HepG2 (cell line): ENCODE data around the gene CACNG5. TPM values are rescaled to one million over a fixed set of nuclear protein-coding genes. Genes with fewer than 3 reads are reported as not detected.

Experiments used
- ATAC-seq: fragments of 200-7000 bp; cut with Tn5 transposase; 3 replicates; pipeline ENCODE4 v1.9.1; 2020; ENCODE audit warnings: mild to moderate bottlenecking, moderate library complexity
- BruUV-seq: library from RNA; stranded (reverse); fragments of 400-500 nt; replicated peaks from 2 replicates; lab custom pipeline; 2021; lab: Mats Ljungman, UMichigan
- CTCF ChIA-PET: fragments of 300-600 bp; formaldehyde crosslinking; extraction: SDS; loops from one replicate; lab custom pipeline; 2021; ENCODE audit warnings: low total read pairs, inconsistent platforms, low intra/inter-chr PET ratio; lab: Yijun Ruan, JAX
- POLR2A ChIA-PET: fragments of 350-600 bp; sonication (Branson Sonifier 250); formaldehyde crosslinking; loops from one replicate; lab custom pipeline; 2020; ENCODE audit warnings: antibody characterized with exemption, inconsistent platforms; lab: Yijun Ruan, JAX
- DNase-seq: peaks from one replicate; pipeline ENCODE4 v3.0.0-alpha.2; 2015; ENCODE audit warnings: low spot score
- FAIRE-seq: peaks from 3 replicates; lab custom pipeline; 2011; peaks lifted over from hg19 to GRCh38; lab: Jason Lieb, UNC
- H2AFZ ChIP-seq: one replicate; pipeline ENCODE4 v1.6.1; 2011; ENCODE audit warnings: low read length, inconsistent platforms
- H3K27ac ChIP-seq: fragments of 300-600 bp; 3 replicates; pipeline ENCODE4 v1.8.0; 2011; ENCODE audit warnings: mixed run types, mild to moderate bottlenecking, mixed read lengths, low read length, inconsistent platforms; ENCODE audit not compliant: insufficient read depth; ENCODE audit errors: extremely low read length
- H3K27me3 ChIP-seq, 2 experiments: fragments of 200-600 bp in 1 of 2; 2 replicates in 1 of 2; 3 replicates in 1 of 2; pipeline versions ENCODE4 v1.6.0 to v1.8.0; 2011; ENCODE audit warnings: low read length in 2 of 2, mild to moderate bottlenecking in 2 of 2, moderate library complexity in 2 of 2, inconsistent platforms in 1 of 2; ENCODE audit not compliant: insufficient read depth in 2 of 2, control insufficient read depth in 1 of 2
- H3K36me3 ChIP-seq, 2 experiments: fragments of 200-600 bp in 1 of 2; replicated peaks in 1 of 2; 2 replicates in 1 of 2; 3 replicates in 1 of 2; pipeline versions ENCODE4 v1.5.1 to v1.8.0; 2011; ENCODE audit warnings: low read length in 2 of 2, inconsistent platforms in 1 of 2; ENCODE audit not compliant: insufficient read depth in 2 of 2, control insufficient read depth in 1 of 2
- H3K4me1 ChIP-seq: 2 replicates; pipeline ENCODE4 v1.5.1; 2012; ENCODE audit warnings: low read length, inconsistent platforms; ENCODE audit not compliant: insufficient read depth
- H3K4me2 ChIP-seq: 2 replicates; pipeline ENCODE4 v1.6.0; 2011; ENCODE audit warnings: low read depth, low read length, inconsistent platforms
- H3K4me3 ChIP-seq, 3 experiments: fragments of 200-600 bp in 1 of 3; sonication (generic), shearing (Covaris generic) in 1 of 3; replicated peaks in 1 of 3; 2 replicates each; pipeline ENCODE4 v1.5.1; 2011 to 2016; ENCODE audit warnings: low read length in 3 of 3, inconsistent platforms in 2 of 3, low read depth in 2 of 3, mild to moderate bottlenecking in 2 of 3, control low read depth in 1 of 3, mixed read lengths in 1 of 3; ENCODE audit not compliant: insufficient read depth in 1 of 3
- H3K79me2 ChIP-seq: one replicate; pipeline ENCODE4 v1.6.1; 2011; ENCODE audit warnings: low read length, inconsistent platforms; ENCODE audit not compliant: insufficient read depth
- H3K9ac ChIP-seq: 2 replicates; pipeline ENCODE4 v1.6.0; 2011; ENCODE audit warnings: mild to moderate bottlenecking, low read depth, low read length, inconsistent platforms; ENCODE audit not compliant: insufficient read depth
- H3K9me3 ChIP-seq: 2 replicates; pipeline ENCODE4 v1.5.1; 2012; ENCODE audit warnings: mild to moderate bottlenecking, low read length
- H4K20me1 ChIP-seq: 2 replicates; pipeline ENCODE4 v1.6.0; 2011; ENCODE audit warnings: inconsistent platforms, mild to moderate bottlenecking, low read length, moderate library complexity; ENCODE audit not compliant: insufficient read depth
- HNRNPLL ChIP-seq: fragments of 200-400 bp; formaldehyde crosslinking; IDR thresholded peaks from 2 replicates; pipeline ENCODE4 v1.6.1; 2017; ENCODE audit warnings: mild to moderate bottlenecking, low read depth, low read length; ENCODE audit not compliant: poor library complexity, severe bottlenecking
- HNRNPUL1 ChIP-seq: fragments of 200-400 bp; formaldehyde crosslinking; IDR thresholded peaks from 2 replicates; pipeline ENCODE4 v1.6.1; 2017; ENCODE audit warnings: low read depth, mild to moderate bottlenecking, low read length, moderate library complexity
- IRF2 ChIP-seq: IDR thresholded peaks from 2 replicates; pipeline ENCODE4 v1.6.1; 2018; ENCODE audit warnings: missing genetic modification reagents, missing compliant biosample characterization
- JUNB ChIP-seq: sonication (generic); formaldehyde crosslinking; IDR thresholded peaks from 2 replicates; pipeline ENCODE4 v1.8.0; 2022; ENCODE audit warnings: missing genetic modification reagents, mild to moderate bottlenecking, borderline replicate concordance
- KLF11 ChIP-seq: IDR thresholded peaks from 2 replicates; pipeline ENCODE4 v1.6.1; 2016; ENCODE audit warnings: missing compliant biosample characterization
- MYNN ChIP-seq: sonication (generic); formaldehyde crosslinking; IDR thresholded peaks from 2 replicates; pipeline ENCODE4 v1.4.0; 2020; ENCODE audit warnings: mild to moderate bottlenecking, low read depth, missing genetic modification reagents
- RBM39 ChIP-seq: fragments of 200-400 bp; formaldehyde crosslinking; IDR thresholded peaks from one replicate; pipeline ENCODE4 v1.6.1; 2018; ENCODE audit warnings: antibody characterized with exemption, mild to moderate bottlenecking, low read depth, low read length; ENCODE audit not compliant: poor library complexity, severe bottlenecking
- REL ChIP-seq: sonication (generic); formaldehyde crosslinking; conservative IDR thresholded peaks from 2 replicates; pipeline ENCODE4 v1.8.0; 2022; ENCODE audit warnings: mild to moderate bottlenecking, missing genetic modification reagents, moderate library complexity
- ZFYVE20 ChIP-seq: sonication (generic); formaldehyde crosslinking; IDR thresholded peaks from 2 replicates; pipeline ENCODE4 v1.8.0; 2023; ENCODE audit warnings: low read depth, mild to moderate bottlenecking, moderate library complexity, missing genetic modification reagents, borderline replicate concordance
- ZMYM3 ChIP-seq: sonication (generic); formaldehyde crosslinking; IDR thresholded peaks from 2 replicates; pipeline ENCODE4 v1.5.1; 2020; ENCODE audit warnings: mild to moderate bottlenecking, missing genetic modification reagents
- ZNF616 ChIP-seq: sonication (generic); formaldehyde crosslinking; IDR thresholded peaks from 2 replicates; pipeline ENCODE4 v1.5.0; 2020; ENCODE audit warnings: low read depth, mild to moderate bottlenecking, missing genetic modification reagents
- ZNF629 ChIP-seq: sonication (generic); formaldehyde crosslinking; conservative IDR thresholded peaks from 2 replicates; pipeline ENCODE4 v1.5.0; 2020; ENCODE audit warnings: missing genetic modification reagents
- ZNF747 ChIP-seq: sonication (generic); formaldehyde crosslinking; IDR thresholded peaks from 2 replicates; pipeline ENCODE4 v1.8.1; 2023; ENCODE audit warnings: missing genetic modification reagents, mild to moderate bottlenecking, borderline replicate concordance
- ZNF792 ChIP-seq: IDR thresholded peaks from 2 replicates; pipeline ENCODE4 v1.6.1; 2016
- ZNF879 ChIP-seq: sonication (generic); formaldehyde crosslinking; IDR thresholded peaks from 2 replicates; pipeline ENCODE4 v1.8.1; 2023; ENCODE audit warnings: missing genetic modification reagents
- ZSCAN22 ChIP-seq: sonication (generic); formaldehyde crosslinking; IDR thresholded peaks from 2 replicates; pipeline ENCODE4 v1.4.0; 2020; ENCODE audit warnings: mild to moderate bottlenecking, missing genetic modification reagents
- ZSCAN9 ChIP-seq: IDR thresholded peaks from 2 replicates; pipeline ENCODE4 v1.6.1; 2016; ENCODE audit warnings: borderline replicate concordance
- WGBS: methylation state at CpG from one replicate; pipeline ENCODE4 v1.1.6; 2017; ENCODE audit warnings: low lambda C conversion rate; 5-methylcytosine and 5-hydroxymethylcytosine counted together
- in situ Hi-C: cut with HindIII; loops from 2 replicates; pipeline ENCODE4 v1.10.0; 2017; ENCODE audit warnings: low pct_unique_long_range_greater_than_20kb; ENCODE audit not compliant: extremely low pct_ligation_motif_present
- intact Hi-C: fragments of 100-400 bp; cut with micrococcal nuclease; formaldehyde crosslinking; loops from one replicate; pipeline ENCODE4 v1.10.0; 2022; ENCODE audit not compliant: unreplicated experiment
- polyA plus RNA-seq, 8 experiments: library from polyadenylated mRNA; depleted of rRNA in 3 of 8; stranded (reverse) in 7 of 8; unstranded in 1 of 8; fragments of >200 nt; fragmentation: Illumina TruSeq in 4 of 8; extraction: Trizol in 4 of 8; gene quantifications; 2 replicates each; pipeline versions ENCODE4 v1.2.1 to v1.2.3, GENCODE V29; 2011 to 2016; ENCODE audit warnings: low read depth in 4 of 8, missing spikeins in 1 of 8, mixed read lengths in 1 of 8; ENCODE audit not compliant: insufficient read depth in 1 of 8
- total RNA-seq, 5 experiments: library from RNA; depleted of rRNA; stranded (reverse); fragments of >200 nt; fragmentation: Illumina TruSeq; extraction: Trizol; gene quantifications; 2 replicates each; pipeline ENCODE4 v1.2.3, GENCODE V29; 2016; ENCODE audit warnings: low read depth in 1 of 5
- TF ChIP-seq, protein P1 (sequence below): sonication (generic); formaldehyde crosslinking; IDR thresholded peaks from 2 replicates; pipeline ENCODE4 v1.5.0; 2020; ENCODE audit warnings: mild to moderate bottlenecking, missing genetic modification reagents

The CACNG5 gene
- total and polyA plus RNA-seq, 2 of the 13 experiments (the other 11 are each of a cell fraction or from before 2014, with no cell fraction given) = not detected

DNA sequence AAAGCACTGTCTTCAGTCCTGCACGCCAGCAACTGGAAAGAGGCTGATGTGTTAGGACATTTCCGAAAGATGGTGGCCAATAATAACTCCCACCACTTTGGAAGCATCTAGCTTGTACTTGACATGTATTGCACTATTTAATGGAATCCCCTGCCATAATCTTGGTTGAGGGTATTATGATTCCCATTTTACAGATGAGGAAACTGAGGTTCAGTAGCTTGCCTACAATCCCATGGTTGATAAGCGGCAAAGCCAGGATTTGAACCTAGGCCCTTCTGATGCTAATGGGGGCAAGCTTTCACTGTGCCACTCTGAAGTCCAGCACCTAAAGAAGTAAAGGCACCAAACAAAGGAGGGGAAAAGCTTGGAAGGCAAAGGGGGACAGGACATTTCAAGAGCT lies 8.0 kb downstream of the CACNG5 start:
- TF ChIP-seq REL (no peak), KLF11 (CRISPR knock-in tag) (no peak), ZNF629 (peak; percentile 58; the same call in 1 of the 2 replicates), ZSCAN9 (CRISPR knock-in tag) (no peak), MYNN (no peak)
- TF ChIP-seq, protein P1, sequence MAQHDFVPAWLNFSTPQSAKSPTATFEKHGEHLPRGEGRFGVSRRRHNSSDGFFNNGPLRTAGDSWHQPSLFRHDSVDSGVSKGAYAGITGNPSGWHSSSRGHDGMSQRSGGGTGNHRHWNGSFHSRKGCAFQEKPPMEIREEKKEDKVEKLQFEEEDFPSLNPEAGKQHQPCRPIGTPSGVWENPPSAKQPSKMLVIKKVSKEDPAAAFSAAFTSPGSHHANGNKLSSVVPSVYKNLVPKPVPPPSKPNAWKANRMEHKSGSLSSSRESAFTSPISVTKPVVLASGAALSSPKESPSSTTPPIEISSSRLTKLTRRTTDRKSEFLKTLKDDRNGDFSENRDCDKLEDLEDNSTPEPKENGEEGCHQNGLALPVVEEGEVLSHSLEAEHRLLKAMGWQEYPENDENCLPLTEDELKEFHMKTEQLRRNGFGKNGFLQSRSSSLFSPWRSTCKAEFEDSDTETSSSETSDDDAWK = no peak
- no peak overlapping the region for H2AFZ ChIP-seq
- H3K27ac ChIP-seq = no peak overlapping the region
- ATAC-seq (no peak), FAIRE-seq (no peak), DNase-seq (no peak)
- ChIA-PET CTCF (no interaction called here), POLR2A (interaction anchor here (0.7 kb wide), 1 partner anchor 626 kb away, joined by 3 read pairs; no protein-coding TSS in a partner anchor)
- no peak overlapping the region for H3K9ac ChIP-seq
- BruUV-seq = no TSS peak
- H3K4me3 ChIP-seq = no peak overlapping the region
- 45% methylated on average over 3 of the region's 3 CpGs for WGBS
- H3K27me3 ChIP-seq = peaks cover 6 to 24% of the 10 kb centered on the region in 2 experiments; a peak in 4 of 5 replicates
- in situ Hi-C loops (no loop called here), intact Hi-C loops (no loop called here)
- no peaks in the 10 kb centered on the region for H3K79me2 ChIP-seq
- no peaks in the 10 kb centered on the region for H3K36me3 ChIP-seq
- no peak overlapping the region for H3K4me2 ChIP-seq
- no peaks in the 10 kb centered on the region for H3K9me3 ChIP-seq
- H4K20me1 ChIP-seq = no peaks in the 10 kb centered on the region
- no peaks in the 10 kb centered on the region for H3K4me1 ChIP-seq

DNA sequence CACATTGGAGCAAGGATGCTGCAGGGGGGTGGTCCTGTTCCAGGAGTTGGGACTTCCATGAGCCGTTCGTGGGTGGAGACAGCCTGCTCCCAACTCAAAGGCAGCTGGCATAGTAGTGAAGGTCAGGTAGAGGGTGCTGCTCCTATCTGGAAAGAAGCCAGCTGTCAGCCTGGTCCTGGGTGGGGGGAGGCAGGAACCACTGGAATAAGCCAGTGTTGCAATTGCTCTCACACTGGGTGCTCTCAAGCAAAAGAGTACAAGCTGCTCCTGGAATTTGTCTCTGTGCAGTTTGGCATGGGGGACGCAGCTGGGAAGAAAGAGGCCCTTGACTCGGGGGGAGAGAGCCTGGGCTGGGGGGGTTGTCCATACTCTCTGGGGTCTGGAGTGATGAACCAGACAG lies 8.7 kb downstream of the CACNG5 start:
- no peak for TF ChIP-seq RBM39
- no peak for TF ChIP-seq HNRNPLL
- no peak for TF ChIP-seq ZNF792 (CRISPR knock-in tag)
- no peak for TF ChIP-seq HNRNPUL1
- TF ChIP-seq JUNB = no peak
- TF ChIP-seq ZSCAN22 = no peak
- TF ChIP-seq ZNF616 (CRISPR knock-in tag) = no peak
- no peak for TF ChIP-seq ZMYM3
- no peak for TF ChIP-seq ZNF747
- no peak for TF ChIP-seq ZFYVE20 (CRISPR knock-in tag)
- no peak for TF ChIP-seq IRF2 (CRISPR knock-in tag)
- TF ChIP-seq ZNF879 (CRISPR knock-in tag) = no peak
- TF ChIP-seq, all 625 proteins: peak for 0
- Histone ChIP-seq H3K4me3 (no peak overlapping the region), H3K36me3 (no peaks in the 10 kb centered on the region), H3K4me2 (no peak overlapping the region), H3K9me3 (no peaks in the 10 kb centered on the region), H3K27me3 (peaks cover 6 to 22% of the 10 kb centered on the region in 2 experiments; a peak in 3 of 5 replicates), H3K79me2 (no peaks in the 10 kb centered on the region), H3K9ac (no peak overlapping the region), H4K20me1 (no peaks in the 10 kb centered on the region), H3K27ac (no peak overlapping the region), H2AFZ (no peak overlapping the region), H3K4me1 (no peaks in the 10 kb centered on the region)
- no peak for DNase-seq
- in situ Hi-C loops = no loop called here
- no TSS peak for BruUV-seq
- intact Hi-C loops = no loop called here
- no peak for FAIRE-seq
- 3% methylated on average over 4 of the region's 4 CpGs for WGBS
- ChIA-PET POLR2A (interaction anchor here (0.7 kb wide), 1 partner anchor 626 kb away, joined by 3 read pairs; no protein-coding TSS in a partner anchor), CTCF (no interaction called here)
- no peak for ATAC-seq
